Keratinocyte (primary cell): ENCODE data around the gene SFMBT2. TPM values are rescaled to one million over a fixed set of nuclear protein-coding genes. Genes with fewer than 3 reads are reported as not detected.

Experiments used
- DNase-seq: peaks from one replicate; pipeline ENCODE4 v3.0.0-alpha.2; 2011; ENCODE audit warnings: low read depth, missing footprints, low spot score
- FAIRE-seq: peaks from 2 replicates; lab custom pipeline; 2011; peaks lifted over from hg19 to GRCh38; lab: Jason Lieb, UNC
- H2AFZ ChIP-seq: 2 replicates; pipeline ENCODE4 v1.6.0; 2012; ENCODE audit warnings: low read length, control low read depth, inconsistent platforms; ENCODE audit not compliant: control insufficient read depth
- H3K27ac ChIP-seq: 2 replicates; pipeline ENCODE4 v1.5.1; 2011; ENCODE audit warnings: low read length; ENCODE audit not compliant: control insufficient read depth, insufficient read depth
- H3K27me3 ChIP-seq: 3 replicates; pipeline ENCODE4 v1.6.0; 2011; ENCODE audit warnings: low read length; ENCODE audit not compliant: control insufficient read depth, insufficient read depth; ENCODE audit errors: extremely low read depth
- H3K36me3 ChIP-seq, 2 experiments: 2 replicates in 1 of 2; 3 replicates in 1 of 2; pipeline ENCODE4 v1.5.1; 2011; ENCODE audit warnings: low read length in 2 of 2, mild to moderate bottlenecking in 1 of 2; ENCODE audit not compliant: control insufficient read depth in 2 of 2, insufficient read depth in 2 of 2; ENCODE audit errors: extremely low read depth in 1 of 2
- H3K4me1 ChIP-seq: 3 replicates; pipeline ENCODE4 v1.5.1; 2011; ENCODE audit warnings: low read length; ENCODE audit not compliant: control insufficient read depth, insufficient read depth; ENCODE audit errors: extremely low read depth
- H3K4me2 ChIP-seq: 3 replicates; pipeline ENCODE4 v1.6.0; 2011; ENCODE audit warnings: low read depth, low read length; ENCODE audit not compliant: control insufficient read depth, insufficient read depth; ENCODE audit errors: extremely low read depth
- H3K4me3 ChIP-seq, 3 experiments: fragments of 200-600 bp in 1 of 3; sonication (generic) in 1 of 3; 2 replicates in 2 of 3; 3 replicates in 1 of 3; pipeline ENCODE4 v1.5.1; 2011 to 2016; ENCODE audit warnings: low read length in 3 of 3, mild to moderate bottlenecking in 3 of 3, control low read depth in 2 of 3, inconsistent platforms in 1 of 3, low read depth in 1 of 3, mixed read lengths in 1 of 3, mixed run types in 1 of 3, moderate library complexity in 1 of 3; ENCODE audit not compliant: control insufficient read depth in 2 of 3, insufficient read depth in 2 of 3; ENCODE audit errors: extremely low read depth in 1 of 3
- H3K79me2 ChIP-seq: 2 replicates; pipeline ENCODE4 v1.6.0; 2012; ENCODE audit warnings: low read length; ENCODE audit not compliant: control insufficient read depth, insufficient read depth
- H3K9ac ChIP-seq: 3 replicates; pipeline ENCODE4 v1.6.0; 2011; ENCODE audit warnings: low read length; ENCODE audit not compliant: control insufficient read depth, insufficient read depth; ENCODE audit errors: extremely low read depth
- H3K9me1 ChIP-seq: 3 replicates; pipeline ENCODE4 v1.6.0; 2011; ENCODE audit warnings: low read length; ENCODE audit not compliant: control insufficient read depth, insufficient read depth; ENCODE audit errors: extremely low read depth
- H3K9me3 ChIP-seq: 2 replicates; pipeline ENCODE4 v1.5.1; 2012; ENCODE audit warnings: low read depth, low read length; ENCODE audit not compliant: control insufficient read depth
- H4K20me1 ChIP-seq: 3 replicates; pipeline ENCODE4 v1.6.0; 2011; ENCODE audit warnings: low read length; ENCODE audit not compliant: control insufficient read depth, insufficient read depth; ENCODE audit errors: extremely low read depth
- CTCF ChIP-seq, 3 experiments: IDR thresholded peaks in 1 of 3; conservative IDR thresholded peaks in 1 of 3; optimal IDR thresholded peaks in 1 of 3; 2 replicates in 2 of 3; 3 replicates in 1 of 3; pipeline versions ENCODE3 to v1.5.1; 2011; ENCODE audit warnings: low read length in 3 of 3, mild to moderate bottlenecking in 3 of 3, moderate library complexity in 2 of 3, control low read depth in 1 of 3, inconsistent platforms in 1 of 3; ENCODE audit not compliant: insufficient read depth in 2 of 3; ENCODE audit errors: extremely low read depth in 1 of 3
- EZH2 ChIP-seq: IDR thresholded peaks from one replicate; pipeline ENCODE4 v1.6.1; 2012; ENCODE audit warnings: inconsistent platforms, mild to moderate bottlenecking, low read length, moderate library complexity
- dilution Hi-C: fragments of 300-500 bp; cut with MboI; formaldehyde crosslinking; loops from one replicate; pipeline ENCODE4 v1.7.0; 2020; ENCODE audit warnings: low sequenced_read_pairs; ENCODE audit not compliant: extremely low pct_ligation_motif_present
- polyA plus RNA-seq, 5 experiments: library from polyadenylated mRNA; depleted of rRNA in 3 of 5; stranded (reverse) in 3 of 5; stranded (forward) in 1 of 5; unstranded in 1 of 5; fragments of >200 nt; gene quantifications; 1 replicate in 1 of 5; 2 replicates in 3 of 5; 3 replicates in 1 of 5; pipeline versions ENCODE4 v1.2.1 to v1.2.3, GENCODE V29; 2011 to 2012; ENCODE audit warnings: missing spikeins in 2 of 5, low read depth in 1 of 5, low replicate concordance in 1 of 5

SFMBT2 gene
- polyA plus RNA-seq, 1 donor (not counting 4 experiments of a cell fraction or from before 2014, with no cell fraction given), result 0.71 TPM

- no peak for FAIRE-seq
- H3K9ac ChIP-seq, result no peak overlapping the region
- no peaks in the 10 kb centered on the region for H3K36me3 ChIP-seq
- no peaks in the 10 kb centered on the region for H3K4me1 ChIP-seq
- H3K4me2 ChIP-seq, result no peak overlapping the region
- no peaks in the 10 kb centered on the region for H3K27me3 ChIP-seq
- dilution Hi-C loops, result no loop called here
- no peak overlapping the region for H3K27ac ChIP-seq
- H3K4me3 ChIP-seq, result no peak overlapping the region
- no peak overlapping the region for H2AFZ ChIP-seq
- no peaks in the 10 kb centered on the region for H3K9me3 ChIP-seq
- H3K9me1 ChIP-seq, result no peaks in the 10 kb centered on the region
- H3K79me2 ChIP-seq, result no peaks in the 10 kb centered on the region
- no peak for DNase-seq
- no peak for TF ChIP-seq CTCF (optimal IDR thresholded peaks at IDR 0.05 in 1 of 3, IDR thresholded peaks at IDR 0.05 in 1 of 3, conservative IDR thresholded peaks at IDR 0.05 in 1 of 3; ENCODE audit: extremely low read depth in 1 of 3, insufficient read depth in 2 of 3, low read length in 3 of 3)
- no peak for TF ChIP-seq EZH2
- no peaks in the 10 kb centered on the region for H4K20me1 ChIP-seq
Observed at GRCh38 chr10:7239312-7239985, 171.4 kb downstream of the SFMBT2 start.

- H3K36me3 ChIP-seq, result no peaks in the 10 kb centered on the region
- no peak overlapping the region for H2AFZ ChIP-seq
- H3K27ac ChIP-seq, result no peak overlapping the region
- no peaks in the 10 kb centered on the region for H4K20me1 ChIP-seq
- dilution Hi-C loops, result no loop called here
- no peak overlapping the region for H3K9ac ChIP-seq
- no peaks in the 10 kb centered on the region for H3K9me1 ChIP-seq
- no peak overlapping the region for H3K4me3 ChIP-seq
- no peaks in the 10 kb centered on the region for H3K27me3 ChIP-seq
- no peaks in the 10 kb centered on the region for H3K79me2 ChIP-seq
- DNase-seq (no peak), FAIRE-seq (no peak)
- H3K9me3 ChIP-seq, result no peaks in the 10 kb centered on the region
- TF ChIP-seq CTCF (optimal IDR thresholded peaks at IDR 0.05 in 1 of 3, IDR thresholded peaks at IDR 0.05 in 1 of 3, conservative IDR thresholded peaks at IDR 0.05 in 1 of 3; ENCODE audit: extremely low read depth in 1 of 3, insufficient read depth in 2 of 3, low read length in 3 of 3) (no peak), EZH2 (no peak)
- H3K4me1 ChIP-seq, result no peaks in the 10 kb centered on the region
- no peak overlapping the region for H3K4me2 ChIP-seq
Observed at GRCh38 chr10:7235376-7235775, 175.5 kb downstream of the SFMBT2 start.
